Smooth muscle cell (in vitro differentiated cells): ENCODE data around the gene C19orf47. TPM values are rescaled to one million over a fixed set of nuclear protein-coding genes. Genes with fewer than 3 reads are reported as not detected.

Experiments
- DNase-seq: peaks from one replicate; lab custom pipeline; 2025; ENCODE audit not compliant: unreplicated experiment; lab: John Stamatoyannopoulos, UW
- H2AFZ ChIP-seq: fragments of 200-600 bp; sonication (generic); 2 replicates; pipeline ENCODE4 v1.6.0; 2016; ENCODE audit warnings: antibody characterized with exemption, low read depth, mild to moderate bottlenecking
- H3F3A ChIP-seq: fragments of 200-600 bp; sonication (generic); 2 replicates; pipeline ENCODE4 v1.6.0; 2017; ENCODE audit warnings: antibody characterized with exemption, low read depth
- H3K27ac ChIP-seq: fragments of 200-600 bp; sonication (generic); 2 replicates; pipeline ENCODE4 v1.5.1; 2016; ENCODE audit warnings: low read depth, mild to moderate bottlenecking
- H3K27me3 ChIP-seq: fragments of 200-600 bp; sonication (generic); 2 replicates; pipeline ENCODE4 v1.6.1; 2016; ENCODE audit warnings: low read depth, mild to moderate bottlenecking
- H3K36me3 ChIP-seq: fragments of 200-600 bp; sonication (generic); 2 replicates; pipeline ENCODE4 v1.5.1; 2016; ENCODE audit warnings: low read depth
- H3K4me1 ChIP-seq: fragments of 200-600 bp; sonication (generic); 2 replicates; pipeline ENCODE4 v1.5.1; 2016; ENCODE audit warnings: low read depth
- H3K4me2 ChIP-seq: fragments of 200-600 bp; sonication (generic); 2 replicates; pipeline ENCODE4 v1.6.0; 2016; ENCODE audit warnings: mild to moderate bottlenecking
- H3K4me3 ChIP-seq: fragments of 200-600 bp; sonication (generic); 2 replicates; pipeline ENCODE4 v1.5.1; 2016; ENCODE audit warnings: mild to moderate bottlenecking
- H3K79me2 ChIP-seq: fragments of 200-600 bp; sonication (generic); 2 replicates; pipeline ENCODE4 v1.6.0; 2016; ENCODE audit warnings: low read depth, mild to moderate bottlenecking
- H3K9ac ChIP-seq: fragments of 200-600 bp; sonication (generic); 2 replicates; pipeline ENCODE4 v1.6.0; 2016; ENCODE audit warnings: low read depth
- H3K9me3 ChIP-seq: fragments of 200-600 bp; sonication (generic); replicated peaks from 2 replicates; pipeline ENCODE4 v1.5.1; 2016; ENCODE audit warnings: low read depth
- H4K20me1 ChIP-seq: fragments of 200-600 bp; sonication (generic); 2 replicates; pipeline ENCODE4 v1.6.0; 2016; ENCODE audit warnings: low read depth
- WGBS: methylation state at CpG from one replicate; pipeline ENCODE4 v1.1.7; 2016; ENCODE audit warnings: low lambda C conversion rate; 5-methylcytosine and 5-hydroxymethylcytosine counted together
- polyA plus RNA-seq: library from polyadenylated mRNA; unstranded; fragments of >200 nt; fragmentation: Nextera tagmentation; extraction: Ambion mirVana; gene quantifications from 2 replicates; pipeline ENCODE4 v1.2.1, GENCODE V29; 2016
- total RNA-seq: library from RNA; depleted of rRNA; stranded (reverse); fragments of >200 nt; gene quantifications from 2 replicates; pipeline ENCODE4 v1.2.3, GENCODE V29; 2014
- TF ChIP-seq, protein P1 (sequence below): fragments of 200-600 bp; sonication (generic); IDR thresholded peaks from 2 replicates; pipeline ENCODE4 v1.5.1; 2017; ENCODE audit warnings: borderline replicate concordance, mild to moderate bottlenecking, antibody characterized with exemption; ENCODE audit not compliant: insufficient read depth, poor library complexity, severe bottlenecking

Gene C19orf47
- total and polyA plus RNA-seq, 2 experiments from 2014 or later: 6.3 to 9.3 TPM

DNA sequence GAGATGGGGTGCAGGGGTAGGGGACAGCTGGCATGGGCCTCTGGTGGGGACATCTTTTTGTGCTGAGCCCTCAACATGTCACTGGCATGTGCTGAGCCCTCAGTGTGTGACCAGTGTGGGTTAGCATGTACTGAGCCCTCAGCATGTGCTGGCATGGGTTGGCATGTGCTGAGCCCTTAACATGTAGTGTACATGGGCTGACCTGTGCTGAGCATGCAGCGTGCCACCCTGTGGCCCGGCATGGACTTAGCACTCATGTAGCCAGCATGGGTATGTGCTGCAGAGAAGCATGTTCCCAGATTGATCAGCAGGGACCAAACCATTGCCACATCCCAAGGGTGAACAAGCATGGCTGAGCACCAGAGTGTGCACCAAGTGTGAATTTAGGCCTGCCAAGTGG is 30.3 kb upstream of the C19orf47 start:
- no peaks in the 10 kb centered on the region for H3K27me3 ChIP-seq
- 100% methylated on average over 2 of the region's 2 CpGs for WGBS
- H3K79me2 ChIP-seq: no peaks in the 10 kb centered on the region
- H3K4me2 ChIP-seq: no peak overlapping the region
- no peaks in the 10 kb centered on the region for H3K4me1 ChIP-seq
- no peak overlapping the region for H3K27ac ChIP-seq
- H3F3A ChIP-seq: no peaks in the 10 kb centered on the region
- no peaks in the 10 kb centered on the region for H4K20me1 ChIP-seq
- no peak overlapping the region for H3K9ac ChIP-seq
- H3K9me3 ChIP-seq: no peaks in the 10 kb centered on the region
- no peaks in the 10 kb centered on the region for H3K36me3 ChIP-seq
- no peak overlapping the region for H3K4me3 ChIP-seq
- DNase-seq: no peak
- no peak overlapping the region for H2AFZ ChIP-seq
- TF ChIP-seq, protein P1, sequence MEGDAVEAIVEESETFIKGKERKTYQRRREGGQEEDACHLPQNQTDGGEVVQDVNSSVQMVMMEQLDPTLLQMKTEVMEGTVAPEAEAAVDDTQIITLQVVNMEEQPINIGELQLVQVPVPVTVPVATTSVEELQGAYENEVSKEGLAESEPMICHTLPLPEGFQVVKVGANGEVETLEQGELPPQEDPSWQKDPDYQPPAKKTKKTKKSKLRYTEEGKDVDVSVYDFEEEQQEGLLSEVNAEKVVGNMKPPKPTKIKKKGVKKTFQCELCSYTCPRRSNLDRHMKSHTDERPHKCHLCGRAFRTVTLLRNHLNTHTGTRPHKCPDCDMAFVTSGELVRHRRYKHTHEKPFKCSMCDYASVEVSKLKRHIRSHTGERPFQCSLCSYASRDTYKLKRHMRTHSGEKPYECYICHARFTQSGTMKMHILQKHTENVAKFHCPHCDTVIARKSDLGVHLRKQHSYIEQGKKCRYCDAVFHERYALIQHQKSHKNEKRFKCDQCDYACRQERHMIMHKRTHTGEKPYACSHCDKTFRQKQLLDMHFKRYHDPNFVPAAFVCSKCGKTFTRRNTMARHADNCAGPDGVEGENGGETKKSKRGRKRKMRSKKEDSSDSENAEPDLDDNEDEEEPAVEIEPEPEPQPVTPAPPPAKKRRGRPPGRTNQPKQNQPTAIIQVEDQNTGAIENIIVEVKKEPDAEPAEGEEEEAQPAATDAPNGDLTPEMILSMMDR: no peak

DNA sequence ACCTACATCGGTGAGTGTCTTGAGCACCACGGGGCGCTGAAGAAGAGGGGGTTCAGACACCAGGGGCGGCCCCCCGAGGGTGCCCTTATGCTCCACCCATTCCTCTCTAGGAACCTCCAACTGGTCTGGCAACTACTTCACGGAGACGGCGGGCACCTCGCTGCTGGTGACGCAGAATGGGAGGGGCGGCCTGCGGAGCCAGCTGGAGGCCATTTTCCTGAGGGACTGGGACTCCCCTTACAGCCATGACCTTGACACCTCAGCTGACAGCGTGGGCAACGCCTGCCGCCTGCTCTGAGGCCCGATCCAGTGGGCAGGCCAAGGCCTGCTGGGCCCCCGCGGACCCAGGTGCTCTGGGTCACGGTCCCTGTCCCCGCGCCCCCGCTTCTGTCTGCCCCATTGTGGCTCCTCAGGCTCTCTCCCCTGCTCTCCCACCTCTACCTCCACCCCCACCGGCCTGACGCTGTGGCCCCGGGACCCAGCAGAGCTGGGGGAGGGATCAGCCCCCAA is 29.7 kb upstream of the C19orf47 start:
- Histone ChIP-seq H3K27ac (no peak overlapping the region), H3K4me1 (no peaks in the 10 kb centered on the region), H3K4me2 (no peak overlapping the region), H3K79me2 (no peaks in the 10 kb centered on the region), H3K4me3 (no peak overlapping the region), H2AFZ (no peak overlapping the region), H3K9ac (no peak overlapping the region), H3F3A (no peaks in the 10 kb centered on the region), H4K20me1 (no peaks in the 10 kb centered on the region), H3K9me3 (no peaks in the 10 kb centered on the region), H3K36me3 (no peaks in the 10 kb centered on the region), H3K27me3 (no peaks in the 10 kb centered on the region)
- TF ChIP-seq, protein P1: no peak
- 98% methylated on average over 23 of the region's 25 CpGs for WGBS
- no peak for DNase-seq

DNA sequence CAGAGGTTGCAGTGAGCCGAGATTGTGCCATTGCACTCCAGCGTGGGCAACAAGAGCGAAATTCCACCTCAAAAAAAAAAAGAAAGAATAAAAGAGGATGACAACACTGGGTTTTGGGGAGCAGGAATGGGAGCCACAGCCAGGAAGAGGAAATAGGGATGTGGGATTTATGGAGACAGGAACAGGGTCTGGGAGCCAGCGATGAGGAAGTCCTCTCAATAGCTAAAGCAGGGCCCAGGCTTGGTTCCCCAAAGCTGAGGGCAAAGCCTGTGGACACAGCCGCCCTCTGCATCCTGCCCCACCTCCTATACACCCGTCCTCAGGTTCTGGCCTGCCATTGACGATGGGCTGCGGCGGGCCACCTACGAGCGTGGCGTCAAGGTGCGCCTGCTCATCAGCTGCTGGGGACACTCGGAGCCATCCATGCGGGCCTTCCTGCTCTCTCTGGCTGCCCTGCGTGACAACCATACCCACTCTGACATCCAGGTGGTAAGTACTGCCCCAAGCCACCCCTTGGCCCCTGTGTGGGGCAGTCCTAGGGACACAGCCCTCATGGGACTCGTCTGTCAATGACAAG is 28.2 kb upstream of the C19orf47 start:
- Histone ChIP-seq H3K27me3 (no peaks in the 10 kb centered on the region), H3K36me3 (no peaks in the 10 kb centered on the region), H3K4me3 (no peak overlapping the region), H2AFZ (no peak overlapping the region), H3K4me2 (no peak overlapping the region), H3K27ac (no peak overlapping the region), H3K4me1 (no peaks in the 10 kb centered on the region), H4K20me1 (no peaks in the 10 kb centered on the region), H3K9ac (no peak overlapping the region), H3F3A (no peaks in the 10 kb centered on the region), H3K9me3 (no peaks in the 10 kb centered on the region), H3K79me2 (no peaks in the 10 kb centered on the region)
- TF ChIP-seq, protein P1: no peak
- DNase-seq: no peak
- 98% methylated on average over 17 of the region's 17 CpGs for WGBS

DNA sequence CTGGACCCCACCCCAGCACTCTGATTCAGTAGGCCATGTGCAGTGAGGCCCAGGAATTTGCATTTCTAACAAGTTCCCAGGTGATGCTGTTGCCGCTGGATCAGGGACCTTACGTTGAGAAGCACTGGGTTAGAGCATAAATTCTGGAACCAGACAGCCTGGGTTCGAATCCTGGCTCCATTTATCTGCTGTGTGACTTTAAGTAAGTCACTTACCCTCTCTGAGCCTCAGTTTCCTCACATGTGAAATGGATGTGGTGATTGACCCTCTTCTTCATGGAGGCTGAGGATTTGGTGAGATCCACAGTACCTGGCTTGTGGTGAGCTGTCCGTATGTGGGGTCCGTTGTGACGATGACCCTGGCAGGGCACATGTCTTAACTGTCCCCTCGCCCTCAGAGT is 25.9 kb upstream of the C19orf47 start:
- TF ChIP-seq, protein P1: no peak
- no peak for DNase-seq

More for the DNA sequence above, 25.9 kb upstream of the C19orf47 start:
- H3K4me1 ChIP-seq: no peaks in the 10 kb centered on the region
- no peaks in the 10 kb centered on the region for H3K9me3 ChIP-seq
- no peaks in the 10 kb centered on the region for H3K36me3 ChIP-seq
- no peaks in the 10 kb centered on the region for H3K79me2 ChIP-seq
- no peak overlapping the region for H3K4me2 ChIP-seq
- 100% methylated on average over 7 of the region's 7 CpGs for WGBS
- H3K9ac ChIP-seq: no peak overlapping the region
- no peak overlapping the region for H3K4me3 ChIP-seq
- no peaks in the 10 kb centered on the region for H3K27me3 ChIP-seq
- H4K20me1 ChIP-seq: peaks cover 3% of the 10 kb centered on the region
- no peaks in the 10 kb centered on the region for H3F3A ChIP-seq
- no peak overlapping the region for H2AFZ ChIP-seq
- H3K27ac ChIP-seq: no peak overlapping the region
